Measurements from ENCODE around the gene GGCX.

- no peak for TF ChIP-seq CTCF (IDR thresholded peaks at IDR 0.05; ENCODE audit: insufficient read depth, low read length, poor library complexity, severe bottlenecking)
- TF ChIP-seq EZH2phosphoT487 (conservative IDR thresholded peaks at IDR 0.05; ENCODE audit: low read length): no peak
These were observed 38.9 kb upstream of the GGCX start for GRCh38 chr2:85600235-85600575.

Measured in SU-DHL-6 (cell line).